ENCODE data around the gene LDLRAD3.

LDLRAD3 gene

DNA sequence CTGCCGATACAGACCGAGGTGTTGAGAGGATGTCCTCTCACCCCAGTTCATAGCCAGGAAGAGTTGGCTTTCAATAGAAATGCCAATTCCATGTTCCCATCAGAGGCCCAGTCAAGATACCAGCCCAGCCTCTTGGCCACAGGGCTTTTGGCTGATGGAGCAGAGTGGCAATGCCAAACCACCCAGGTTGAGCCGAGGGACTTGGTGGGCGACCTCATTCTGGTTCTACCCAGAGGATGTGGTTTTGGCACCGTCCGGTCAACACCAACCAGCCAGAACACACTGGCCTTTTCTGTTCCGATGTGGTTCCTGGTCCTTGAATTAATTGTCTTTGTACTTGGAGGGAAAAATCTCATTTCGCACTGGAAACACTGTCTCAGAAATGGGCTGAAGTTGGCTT is 284.8 kb downstream of the LDLRAD3 start:
- no peak for DNase-seq (ENCODE audit: low read depth, low spot score)
- H3K4me3 ChIP-seq (ENCODE audit: low read length) = no peak overlapping the region

DNA sequence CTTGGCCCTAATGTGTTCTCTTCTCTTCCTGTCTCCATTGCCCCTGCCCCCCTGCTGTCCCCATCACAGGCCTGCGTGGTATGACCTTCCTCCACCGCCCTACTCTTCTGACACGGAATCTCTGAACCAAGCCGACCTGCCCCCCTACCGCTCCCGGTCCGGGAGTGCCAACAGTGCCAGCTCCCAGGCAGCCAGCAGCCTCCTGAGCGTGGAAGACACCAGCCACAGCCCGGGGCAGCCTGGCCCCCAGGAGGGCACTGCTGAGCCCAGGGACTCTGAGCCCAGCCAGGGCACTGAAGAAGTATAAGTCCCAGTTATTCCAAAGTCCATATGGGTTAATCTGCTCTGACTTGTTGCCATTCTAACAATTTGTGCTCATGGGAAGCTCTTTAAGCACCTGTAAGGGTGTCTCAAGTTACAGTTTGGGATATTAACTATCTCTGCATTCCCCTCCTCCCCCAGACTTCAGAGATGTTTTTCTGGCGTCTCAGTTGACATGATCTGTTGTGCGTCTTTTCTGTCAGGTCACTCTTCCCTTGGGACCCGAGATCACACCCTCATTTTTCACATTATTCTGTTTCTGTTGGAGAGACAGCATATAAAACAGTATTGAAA is 285.3 kb downstream of the LDLRAD3 start:
- no peak for DNase-seq (ENCODE audit: low read depth, low spot score)
- H3K4me3 ChIP-seq (ENCODE audit: low read length) = no peak overlapping the region

DNA sequence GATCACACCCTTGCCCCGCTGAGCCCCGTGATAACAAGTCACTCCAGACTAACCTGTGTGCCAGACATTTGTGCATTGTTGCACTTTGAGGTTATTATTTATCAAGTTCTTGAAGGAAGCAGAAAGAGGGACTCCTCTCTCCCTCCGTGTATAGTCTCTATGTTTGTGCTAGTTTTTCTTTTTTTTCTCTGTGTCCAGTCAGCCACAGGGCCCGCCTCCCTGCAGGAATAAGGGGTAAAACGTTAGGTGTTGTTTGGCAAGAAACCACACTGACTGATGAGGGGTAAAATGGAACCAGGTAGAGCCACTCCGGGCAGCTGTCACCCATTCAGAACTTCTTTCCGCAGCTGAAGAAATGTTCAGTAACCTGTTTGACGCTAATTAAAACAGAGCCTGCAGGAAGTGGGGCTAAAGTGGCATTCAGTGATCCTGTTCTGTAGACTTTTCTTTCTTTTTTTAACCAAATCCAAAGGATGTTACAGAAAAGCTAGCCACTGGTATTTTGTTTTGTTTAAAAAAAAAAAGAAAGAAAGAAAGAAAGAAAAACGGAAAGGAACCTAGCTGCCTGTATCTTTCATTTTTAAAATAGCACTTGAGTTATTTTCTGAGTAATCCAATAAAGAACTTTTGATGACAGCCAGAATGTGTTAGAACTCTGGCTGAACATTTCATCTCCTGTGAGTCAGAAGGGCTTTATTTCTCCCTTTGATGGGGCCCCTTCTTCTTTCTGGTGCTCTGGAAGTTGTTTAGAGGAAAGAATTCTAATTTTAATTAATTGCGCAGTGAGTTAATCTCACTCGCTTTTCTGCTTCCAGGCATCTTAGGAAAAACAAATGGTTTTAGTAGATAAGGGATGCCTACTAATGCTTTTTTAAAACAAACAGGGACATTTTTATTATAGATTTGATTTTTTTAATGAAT is 287.2 kb downstream of the LDLRAD3 start:
- H3K4me3 ChIP-seq (ENCODE audit: low read length) = no peak overlapping the region
- DNase-seq (ENCODE audit: low read depth, low spot score) = no peak

DNA sequence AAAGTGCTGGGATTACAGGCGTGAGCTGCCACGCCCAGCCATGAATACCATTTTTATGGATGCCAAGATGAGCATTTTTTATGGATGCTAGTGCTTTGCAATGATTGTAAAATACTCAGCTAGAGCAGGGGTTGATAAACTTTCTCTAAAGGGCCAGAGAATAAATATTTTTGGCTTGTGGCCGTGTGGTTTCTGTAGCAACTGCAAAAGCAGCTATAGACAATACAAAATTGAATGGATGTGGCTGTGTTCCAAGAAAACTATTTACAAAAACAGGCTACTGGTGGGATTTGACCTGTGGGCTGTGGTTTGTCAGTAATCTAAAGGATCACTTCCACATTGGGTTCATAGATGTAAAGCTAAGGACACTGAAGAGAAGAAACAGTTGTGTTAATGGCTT is 289.3 kb downstream of the LDLRAD3 start:
- DNase-seq (ENCODE audit: low read depth, low spot score) = no peak
- no peak overlapping the region for H3K4me3 ChIP-seq (ENCODE audit: low read length)

DNA sequence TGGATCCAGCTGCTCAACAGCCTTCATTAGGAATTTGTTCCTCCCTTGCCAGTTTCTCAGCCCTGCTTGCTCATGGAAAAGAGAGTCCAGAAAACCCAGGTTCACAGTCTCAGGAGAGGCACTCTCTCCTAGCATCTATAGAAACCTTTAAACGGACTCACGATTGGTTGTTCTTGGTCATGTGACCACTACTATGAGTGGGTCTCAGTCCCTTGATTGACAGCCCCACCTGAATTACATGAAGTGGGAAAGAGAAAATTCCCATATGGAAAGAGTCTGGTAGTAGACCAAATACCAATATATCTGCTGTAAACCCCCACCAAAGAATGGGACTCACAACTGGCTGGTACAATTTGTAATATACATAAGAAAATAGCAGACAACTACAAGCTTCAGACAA is 291.0 kb downstream of the LDLRAD3 start:
- no peak for DNase-seq (ENCODE audit: low read depth, low spot score)
- no peak overlapping the region for H3K4me3 ChIP-seq (ENCODE audit: low read length)

DNA sequence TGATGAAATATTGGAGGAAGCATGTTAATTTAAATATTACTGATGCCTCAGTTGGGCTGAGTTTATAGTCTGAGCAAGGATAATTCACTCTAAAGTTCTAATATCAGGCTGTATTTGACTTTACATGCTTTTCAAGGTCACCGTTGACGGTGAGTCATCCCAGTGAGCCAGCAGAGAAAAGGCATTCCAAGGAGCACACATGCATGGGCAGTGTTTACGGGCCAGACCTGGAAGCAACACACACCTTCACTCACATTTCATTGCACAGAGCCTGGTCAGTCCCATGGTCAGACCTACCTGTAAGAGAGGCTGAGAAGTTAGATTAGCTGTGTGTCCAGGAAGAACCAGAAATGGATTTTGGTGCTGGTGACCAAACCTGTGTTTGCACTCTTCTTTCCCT is 291.9 kb downstream of the LDLRAD3 start:
- DNase-seq (ENCODE audit: low read depth, low spot score) = no peak

DNA sequence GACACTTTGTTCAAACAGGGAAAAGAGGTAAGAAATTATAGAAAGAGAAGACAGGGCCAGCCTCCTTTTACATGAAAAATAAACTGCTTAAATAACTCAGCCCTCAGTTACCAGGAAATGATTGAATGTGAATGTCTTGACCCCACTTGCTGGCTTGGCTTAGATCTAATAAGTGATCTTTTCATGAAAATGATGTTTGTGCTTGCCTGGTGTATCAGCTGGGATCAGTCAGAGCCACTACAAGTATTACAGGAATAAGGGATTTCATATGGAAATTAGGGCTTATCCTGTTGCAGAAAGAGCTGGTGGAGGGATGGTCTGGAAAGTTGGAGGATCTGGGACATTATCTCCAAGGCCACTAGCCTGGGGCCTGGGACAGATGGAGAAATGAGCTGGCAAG is 293.5 kb downstream of the LDLRAD3 start:
- no peak overlapping the region for H3K4me3 ChIP-seq (ENCODE audit: low read length)
- no peak for DNase-seq (ENCODE audit: low read depth, low spot score)

More for the DNA sequence above, 291.9 kb downstream of the LDLRAD3 start:
- H3K4me3 ChIP-seq (ENCODE audit: low read length) = no peak overlapping the region

DNA sequence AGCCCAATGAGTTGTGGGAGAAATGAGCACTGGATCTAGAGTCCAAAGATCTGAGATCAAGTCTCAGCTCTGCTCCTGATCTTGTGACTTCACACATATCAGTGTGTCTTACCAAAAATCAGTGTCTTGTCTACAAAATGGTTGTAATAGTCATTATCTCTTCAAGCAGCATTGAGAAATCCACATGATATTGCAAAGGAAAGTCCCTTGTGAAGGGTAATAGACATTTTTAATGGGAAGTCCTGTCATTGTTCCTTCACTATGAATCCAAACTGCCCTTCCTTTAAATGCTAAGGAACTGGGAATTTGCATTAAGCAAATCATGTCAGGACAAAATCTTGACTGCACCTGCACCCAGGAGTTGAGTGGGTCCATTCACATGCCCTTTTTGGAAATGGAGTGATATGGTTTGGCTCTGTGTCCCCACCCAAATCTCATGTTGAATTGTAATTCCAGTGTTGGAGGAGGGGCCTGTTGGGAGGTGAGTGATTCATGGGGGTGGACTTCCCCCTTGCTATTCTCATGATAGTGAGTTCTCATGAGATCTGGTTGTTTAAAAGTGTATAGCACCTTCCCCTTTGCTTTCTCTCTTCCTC is 294.3 kb downstream of the LDLRAD3 start:
- no peak overlapping the region for H3K4me3 ChIP-seq (ENCODE audit: low read length)
- no peak for DNase-seq (ENCODE audit: low read depth, low spot score)

DNA sequence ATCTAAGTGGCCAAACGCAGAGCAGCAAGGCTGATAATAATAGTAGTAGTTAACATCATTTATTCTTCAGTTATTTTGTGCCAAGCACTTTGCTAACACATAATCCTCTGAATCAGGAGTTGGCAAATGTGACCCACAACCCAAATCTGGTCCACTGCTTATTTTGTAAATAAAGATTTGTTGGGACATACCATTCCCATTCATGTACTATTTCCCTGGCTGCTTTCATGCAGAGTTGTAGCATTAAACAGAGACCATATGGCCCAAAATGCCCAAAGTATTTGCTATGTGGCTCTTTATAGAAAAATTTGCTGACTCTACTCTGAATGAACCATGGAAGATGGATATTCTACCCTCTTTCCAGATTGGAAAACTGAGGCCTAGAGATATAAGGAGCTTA is 295.0 kb downstream of the LDLRAD3 start:
- H3K4me3 ChIP-seq (ENCODE audit: low read length) = no peak overlapping the region
- no peak for DNase-seq (ENCODE audit: low read depth, low spot score)

DNA sequence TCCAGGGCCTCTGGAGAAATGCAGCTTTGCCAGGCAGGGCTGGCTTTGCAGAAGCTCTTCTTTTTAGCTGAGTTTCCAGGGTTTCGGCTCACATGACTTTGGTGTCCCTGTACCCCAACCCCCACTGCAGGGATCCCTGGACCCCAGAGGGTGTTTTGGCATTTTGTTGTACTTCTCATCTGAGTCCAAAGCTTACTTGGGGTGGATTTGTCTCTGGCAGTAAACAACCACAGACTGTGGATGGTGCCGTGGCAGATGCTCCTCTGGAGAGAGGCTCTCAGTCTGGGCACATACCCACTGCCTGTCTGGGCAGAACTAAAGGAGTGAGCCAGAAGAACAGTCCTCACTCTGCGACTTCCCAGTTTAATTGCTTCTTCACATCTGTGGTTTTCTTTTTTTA is 295.8 kb downstream of the LDLRAD3 start:
- no peak overlapping the region for H3K4me3 ChIP-seq (ENCODE audit: low read length)
- no peak for DNase-seq (ENCODE audit: low read depth, low spot score)

DNA sequence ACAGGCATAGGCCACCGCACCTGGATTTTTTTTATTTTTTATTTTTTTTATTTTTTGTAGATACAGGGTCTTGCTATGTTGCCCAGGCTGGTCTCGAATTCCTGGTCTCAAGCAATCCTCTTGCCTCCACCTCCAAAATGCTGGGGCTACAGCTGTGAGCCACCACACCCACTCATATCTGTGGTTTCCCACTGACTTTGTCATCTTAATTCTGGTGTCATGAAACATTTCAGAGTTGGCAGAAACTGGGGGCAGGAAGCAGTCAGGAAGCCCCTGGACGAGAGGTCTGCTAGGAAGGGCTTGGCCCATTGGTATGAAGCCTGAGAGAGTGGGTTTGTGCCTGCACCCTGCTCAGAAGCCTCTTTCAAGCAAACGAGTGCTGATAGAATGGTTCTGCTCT is 296.3 kb downstream of the LDLRAD3 start:
- no peak for DNase-seq (ENCODE audit: low read depth, low spot score)
- no peak overlapping the region for H3K4me3 ChIP-seq (ENCODE audit: low read length)

DNA sequence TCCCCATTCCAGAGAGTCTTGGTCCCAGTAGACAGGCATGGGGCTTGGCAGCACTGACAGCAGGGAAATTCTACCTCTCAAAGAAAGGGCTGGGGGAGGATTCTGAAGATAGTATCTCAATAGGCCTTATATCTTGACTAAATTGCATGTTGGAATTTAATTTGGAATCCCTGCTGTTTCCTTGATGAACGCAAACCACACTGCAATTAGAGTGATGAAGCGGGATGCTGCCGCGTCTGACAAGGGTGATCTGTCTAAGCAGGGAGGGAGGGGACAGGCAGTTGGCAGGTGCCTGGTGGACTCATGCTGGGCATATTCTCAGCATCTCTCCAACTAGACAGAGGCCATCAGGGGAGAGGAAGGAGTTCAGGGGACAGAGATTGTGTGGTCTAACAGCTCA is 296.9 kb downstream of the LDLRAD3 start:
- no peak for DNase-seq (ENCODE audit: low read depth, low spot score)
- no peak overlapping the region for H3K4me3 ChIP-seq (ENCODE audit: low read length)

DNA sequence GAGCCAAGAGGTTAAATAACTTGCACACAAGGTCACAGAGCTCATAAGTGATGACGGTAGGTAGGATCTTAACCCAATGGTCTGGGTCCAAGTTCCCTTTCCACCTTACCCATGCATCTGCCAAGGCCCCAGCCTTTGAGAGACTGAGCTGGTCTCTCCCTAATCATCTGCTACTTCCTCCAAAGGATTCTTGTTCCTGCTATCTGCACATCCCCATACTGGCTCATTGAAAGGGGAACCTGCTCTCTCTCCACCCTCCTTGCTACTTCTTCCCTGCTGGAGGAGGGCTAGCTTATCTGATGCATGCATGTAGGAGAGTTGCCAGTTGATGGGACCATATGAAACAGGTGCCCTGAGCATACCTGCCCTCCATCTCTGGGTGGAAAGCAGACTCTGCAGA is 297.6 kb downstream of the LDLRAD3 start:
- H3K4me3 ChIP-seq (ENCODE audit: low read length) = no peak overlapping the region
- no peak for DNase-seq (ENCODE audit: low read depth, low spot score)

DNA sequence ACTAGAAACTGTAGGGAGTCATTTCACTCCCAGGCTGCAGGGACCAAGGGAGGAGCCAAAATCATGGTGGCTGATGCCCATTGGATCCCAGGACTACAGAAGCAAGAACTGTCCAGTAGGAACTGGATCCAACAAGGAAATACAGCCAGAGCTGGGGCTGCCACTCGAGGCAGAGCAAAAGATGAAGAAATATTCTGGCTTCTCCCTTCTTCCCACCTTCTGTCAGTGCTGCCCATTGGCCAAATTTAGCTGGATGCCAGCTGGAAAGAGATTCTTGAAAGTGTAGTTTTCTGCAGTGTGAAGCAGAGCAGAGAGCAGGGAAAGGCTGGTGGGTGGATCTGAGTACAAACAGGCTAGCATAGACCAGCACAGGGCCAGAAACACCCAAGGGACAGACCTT is 299.8 kb downstream of the LDLRAD3 start:
- no peak for DNase-seq (ENCODE audit: low read depth, low spot score)
- H3K4me3 ChIP-seq (ENCODE audit: low read length) = no peak overlapping the region

DNA sequence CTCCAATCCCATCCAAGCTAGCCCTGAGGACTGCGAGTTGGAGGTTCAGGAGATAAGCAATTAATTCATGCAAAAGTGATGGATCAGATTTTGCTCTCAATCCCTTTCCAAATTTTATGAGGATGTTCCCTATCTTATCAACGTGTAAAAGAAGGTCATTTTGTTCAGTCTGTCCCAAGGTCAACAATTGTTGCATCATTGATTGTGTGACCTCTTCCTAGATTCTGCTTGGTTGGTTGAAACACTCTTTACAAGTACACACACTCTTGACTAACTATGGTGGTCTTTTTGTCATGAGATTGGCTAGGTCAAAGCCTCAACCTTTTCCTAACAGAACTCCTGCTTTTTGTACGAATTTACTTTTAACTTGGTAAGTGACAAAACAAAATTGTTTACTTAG is 303.6 kb downstream of the LDLRAD3 start:
- H3K4me3 ChIP-seq (ENCODE audit: low read length) = no peak overlapping the region
- no peak for DNase-seq (ENCODE audit: low read depth, low spot score)

DNA sequence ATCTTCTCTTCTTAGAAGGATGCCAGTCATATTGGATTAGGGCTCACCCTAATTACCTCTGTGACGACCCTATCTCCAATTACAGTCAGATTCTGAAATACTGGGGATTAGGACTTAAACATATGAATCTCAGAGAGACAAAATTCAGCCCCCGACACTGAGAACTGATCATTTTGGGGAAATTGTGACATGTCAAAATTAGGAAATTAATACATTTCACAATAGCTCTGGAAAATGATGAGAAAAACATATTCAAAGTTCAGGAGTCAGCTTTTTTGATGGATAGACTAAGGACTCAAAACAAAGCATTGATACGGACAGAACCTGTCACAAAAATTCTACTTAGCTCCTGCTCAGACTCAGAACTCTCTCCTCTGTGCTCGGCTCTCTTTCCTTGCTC is 304.6 kb downstream of the LDLRAD3 start:
- no peak for DNase-seq (ENCODE audit: low read depth, low spot score)

DNA sequence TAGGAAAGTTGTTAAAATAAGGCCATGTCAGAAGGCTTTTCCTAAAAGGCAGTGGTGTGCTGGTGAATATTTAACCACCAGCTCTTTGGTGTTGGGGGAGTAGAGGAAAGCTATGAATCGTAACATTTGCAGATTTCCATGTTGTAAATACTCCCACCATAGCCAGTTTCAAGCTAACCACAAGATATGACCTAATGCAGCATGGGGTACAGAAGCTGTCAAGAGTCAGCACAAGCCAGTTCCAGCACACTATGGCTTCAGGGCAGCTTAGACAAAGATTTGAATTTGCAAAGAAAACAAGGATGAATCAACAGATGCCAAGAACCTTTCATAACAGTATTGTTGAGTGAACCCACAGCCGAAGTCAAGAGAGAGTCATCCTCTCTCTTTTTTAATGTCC is 305.4 kb downstream of the LDLRAD3 start:
- no peak for DNase-seq (ENCODE audit: low read depth, low spot score)
- no peak overlapping the region for H3K4me3 ChIP-seq (ENCODE audit: low read length)

More for the DNA sequence above, 304.6 kb downstream of the LDLRAD3 start:
- H3K4me3 ChIP-seq (ENCODE audit: low read length) = no peak overlapping the region

DNA sequence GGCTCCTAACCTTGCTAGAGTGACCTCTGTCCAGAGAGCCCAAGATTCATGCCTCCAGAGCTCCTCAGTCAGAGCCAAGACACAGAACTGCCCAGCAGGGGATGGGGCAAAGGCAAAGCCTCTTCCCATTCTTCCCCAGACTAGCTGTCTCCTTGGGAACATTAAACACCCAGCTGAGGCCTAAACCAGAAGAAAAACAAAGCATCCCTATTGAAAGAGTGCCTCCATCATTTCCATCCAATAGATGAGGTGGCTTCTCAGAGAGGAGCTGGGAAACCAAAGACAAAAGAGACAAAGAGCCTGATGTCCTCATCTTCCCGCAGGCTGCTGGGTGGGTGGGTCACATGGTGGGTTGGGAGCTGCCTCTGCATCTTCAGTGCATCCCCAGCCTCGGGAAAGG is 308.0 kb downstream of the LDLRAD3 start:
- H3K4me3 ChIP-seq (ENCODE audit: low read length) = no peak overlapping the region
- DNase-seq (ENCODE audit: low read depth, low spot score) = no peak

DNA sequence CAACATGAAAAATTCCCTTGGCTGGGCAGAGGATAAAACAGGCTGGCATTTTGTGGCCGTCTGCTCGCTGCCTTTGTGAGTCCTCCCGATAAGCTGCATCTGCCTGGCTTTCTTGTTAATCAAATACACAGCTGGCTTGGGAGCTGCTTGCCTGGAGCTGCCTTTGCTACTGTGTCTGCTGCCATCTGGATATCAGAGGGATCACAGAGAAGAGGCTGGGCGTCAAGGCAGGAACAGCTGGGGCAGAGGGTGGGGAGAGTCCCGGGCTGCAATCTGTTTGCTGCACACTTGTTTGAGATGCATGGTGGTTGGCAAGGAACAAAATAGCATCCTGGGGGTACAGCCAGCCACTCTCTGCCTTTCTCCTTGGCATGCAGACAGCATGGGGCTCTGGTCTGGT is 309.4 kb downstream of the LDLRAD3 start:
- no peak overlapping the region for H3K4me3 ChIP-seq (ENCODE audit: low read length)
- no peak for DNase-seq (ENCODE audit: low read depth, low spot score)

DNA sequence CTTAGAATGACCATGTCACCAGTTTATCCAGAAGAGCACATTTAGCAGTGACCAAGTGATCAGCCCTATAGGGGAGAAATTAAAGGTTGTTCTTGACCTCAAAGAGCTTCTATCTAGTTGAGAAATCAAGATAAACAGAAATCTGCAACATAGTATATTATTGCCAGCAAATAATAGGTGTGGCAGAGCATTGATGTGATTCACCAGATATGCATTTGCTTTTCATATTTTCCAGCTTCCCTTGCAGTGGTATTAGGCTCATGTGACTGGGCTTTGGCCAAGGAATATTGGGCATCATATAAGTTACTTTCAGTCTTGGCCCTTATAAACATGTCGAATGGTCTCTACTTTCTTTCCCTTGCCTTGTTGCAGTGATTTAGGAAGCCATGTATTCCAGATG is 310.9 kb downstream of the LDLRAD3 start:
- no peak for DNase-seq (ENCODE audit: low read depth, low spot score)
- no peak overlapping the region for H3K4me3 ChIP-seq (ENCODE audit: low read length)
